Neural cell (in vitro differentiated cells): ENCODE measurements around the gene ANGPTL7. TPM values are rescaled to one million over a fixed set of nuclear protein-coding genes. Genes with fewer than 3 reads are reported as not detected.

Experiments
- H2AFZ ChIP-seq: fragments of 200-600, 300-800 bp; sonication (generic), shearing (Covaris generic); 2 replicates; pipeline ENCODE4 v1.6.0; 2014; ENCODE audit warnings: low read depth, mild to moderate bottlenecking, antibody characterized with exemption, low read length, moderate library complexity
- H3F3A ChIP-seq: fragments of 200-600 bp; shearing (Covaris generic); 2 replicates; pipeline ENCODE4 v1.6.1; 2016; ENCODE audit warnings: mild to moderate bottlenecking, moderate library complexity, mixed read lengths, antibody characterized with exemption, low read length; ENCODE audit not compliant: insufficient read depth, poor library complexity, severe bottlenecking
- H3K27ac ChIP-seq: fragments of 200-600, 300-800 bp; sonication (generic), shearing (Covaris generic); 2 replicates; pipeline ENCODE4 v1.5.1; 2014; ENCODE audit warnings: mild to moderate bottlenecking, low read length, moderate library complexity
- H3K27me3 ChIP-seq: fragments of 300-800, 200-600 bp; sonication (generic), shearing (Covaris generic); 2 replicates; pipeline ENCODE4 v1.6.0; 2014; ENCODE audit warnings: mild to moderate bottlenecking, low read depth, low read length, moderate library complexity; ENCODE audit not compliant: insufficient read depth
- H3K36me3 ChIP-seq: fragments of 300-800, 200-600 bp; sonication (generic), shearing (Covaris generic); 2 replicates; pipeline ENCODE4 v1.5.1; 2014; ENCODE audit warnings: mild to moderate bottlenecking, antibody characterized with exemption, low read length, moderate library complexity; ENCODE audit not compliant: insufficient read depth
- H3K4me2 ChIP-seq: fragments of 300-800, 200-600 bp; sonication (generic), shearing (Covaris generic); 2 replicates; pipeline ENCODE4 v1.6.0; 2014; ENCODE audit warnings: mild to moderate bottlenecking, low read length
- H3K4me3 ChIP-seq: fragments of 300-800, 200-600 bp; sonication (generic), shearing (Covaris generic); 2 replicates; pipeline ENCODE4 v1.5.1; 2014; ENCODE audit warnings: mild to moderate bottlenecking, low read length, moderate library complexity
- H3K79me2 ChIP-seq: fragments of 200-600 bp; shearing (Covaris generic); replicated peaks from 2 replicates; pipeline ENCODE4 v1.6.0; 2014; ENCODE audit warnings: mild to moderate bottlenecking, low read length, moderate library complexity; ENCODE audit not compliant: insufficient read depth
- H3K9ac ChIP-seq: fragments of 300-800, 200-600 bp; sonication (generic), shearing (Covaris generic); 2 replicates; pipeline ENCODE4 v1.6.1; 2016; ENCODE audit warnings: mild to moderate bottlenecking, low read length, mixed read lengths
- H3K9me2 ChIP-seq: fragments of 200-600 bp; shearing (Covaris generic); 2 replicates; pipeline ENCODE4 v1.6.1; 2016; ENCODE audit warnings: mild to moderate bottlenecking, low read length, mixed read lengths; ENCODE audit not compliant: insufficient read depth
- H3K9me3 ChIP-seq: fragments of 200-600, 300-800 bp; sonication (generic), shearing (Covaris generic); 2 replicates; pipeline ENCODE4 v1.6.1; 2016; ENCODE audit warnings: mild to moderate bottlenecking, mixed run types, low read length, moderate library complexity, mixed read lengths
- H4K20me1 ChIP-seq: fragments of 200-600 bp; shearing (Covaris generic); 2 replicates; pipeline ENCODE4 v1.6.1; 2016; ENCODE audit warnings: mild to moderate bottlenecking, mixed run types; ENCODE audit not compliant: insufficient read depth
- CTCF ChIP-seq: fragments of 450-650 bp; IDR thresholded peaks from 2 replicates; pipeline ENCODE4 v1.5.1; 2014; ENCODE audit warnings: antibody characterized with exemption, mild to moderate bottlenecking, moderate library complexity; ENCODE audit not compliant: poor library complexity, severe bottlenecking
- EP300 ChIP-seq: fragments of 450-650 bp; conservative IDR thresholded peaks from 2 replicates; pipeline ENCODE4 v1.6.1; 2014; ENCODE audit warnings: antibody characterized with exemption, mild to moderate bottlenecking, moderate library complexity; ENCODE audit not compliant: poor library complexity, severe bottlenecking
- EZH2 ChIP-seq: fragments of 200-600, 300-800 bp; shearing (Covaris generic), sonication (generic); IDR thresholded peaks from 2 replicates; pipeline ENCODE4 v1.6.1; 2014; ENCODE audit warnings: antibody characterized with exemption, low read length, borderline replicate concordance, mild to moderate bottlenecking; ENCODE audit not compliant: insufficient read depth, poor library complexity, severe bottlenecking
- MXI1 ChIP-seq: fragments of 450-650 bp; conservative IDR thresholded peaks from 2 replicates; pipeline ENCODE4 v1.6.1; 2014; ENCODE audit warnings: antibody characterized with exemption, mild to moderate bottlenecking; ENCODE audit not compliant: poor library complexity, severe bottlenecking
- POLR2AphosphoS5 ChIP-seq: IDR thresholded peaks from 2 replicates; pipeline ENCODE4 v1.6.1; 2012
- RAD21 ChIP-seq: fragments of 450-650 bp; conservative IDR thresholded peaks from 2 replicates; pipeline ENCODE4 v1.6.1; 2014; ENCODE audit warnings: antibody characterized with exemption, mild to moderate bottlenecking, moderate library complexity
- SMC3 ChIP-seq: fragments of 450-650 bp; conservative IDR thresholded peaks from 2 replicates; pipeline ENCODE4 v1.6.1; 2014; ENCODE audit warnings: antibody characterized with exemption, mild to moderate bottlenecking, moderate library complexity; ENCODE audit not compliant: poor library complexity
- TAF1 ChIP-seq: IDR thresholded peaks from 2 replicates; pipeline ENCODE4 v1.6.1; 2012; ENCODE audit warnings: low read depth
- polyA plus RNA-seq: library from polyadenylated mRNA; depleted of rRNA; stranded (reverse); fragments of >200 nt; gene quantifications from 2 replicates; pipeline ENCODE4 v1.2.3, GENCODE V29; 2014
- TF ChIP-seq, protein P1 (sequence below): IDR thresholded peaks from 2 replicates; pipeline ENCODE4 v1.6.1; 2012; ENCODE audit warnings: borderline replicate concordance

Gene ANGPTL7
- polyA plus RNA-seq, 1 donor from 2014 or later = not detected

GRCh38 chr1:11227106-11228077 lies 38.2 kb downstream of the ANGPTL7 start:
- Histone ChIP-seq H3K9me3 (no peaks in the 10 kb centered on the region), H4K20me1 (no peaks in the 10 kb centered on the region), H3K27me3 (no peaks in the 10 kb centered on the region), H3K9ac (no peak overlapping the region), H2AFZ (no peak overlapping the region), H3K27ac (no peak overlapping the region), H3K79me2 (no peaks in the 10 kb centered on the region), H3K4me3 (no peak overlapping the region), H3K36me3 (no peaks in the 10 kb centered on the region), H3K9me2 (no peaks in the 10 kb centered on the region), H3K4me2 (no peak overlapping the region), H3F3A (no peaks in the 10 kb centered on the region)
- no peak for TF ChIP-seq POLR2AphosphoS5
- no peak for TF ChIP-seq CTCF
- no peak for TF ChIP-seq TAF1
- TF ChIP-seq, protein P1, sequence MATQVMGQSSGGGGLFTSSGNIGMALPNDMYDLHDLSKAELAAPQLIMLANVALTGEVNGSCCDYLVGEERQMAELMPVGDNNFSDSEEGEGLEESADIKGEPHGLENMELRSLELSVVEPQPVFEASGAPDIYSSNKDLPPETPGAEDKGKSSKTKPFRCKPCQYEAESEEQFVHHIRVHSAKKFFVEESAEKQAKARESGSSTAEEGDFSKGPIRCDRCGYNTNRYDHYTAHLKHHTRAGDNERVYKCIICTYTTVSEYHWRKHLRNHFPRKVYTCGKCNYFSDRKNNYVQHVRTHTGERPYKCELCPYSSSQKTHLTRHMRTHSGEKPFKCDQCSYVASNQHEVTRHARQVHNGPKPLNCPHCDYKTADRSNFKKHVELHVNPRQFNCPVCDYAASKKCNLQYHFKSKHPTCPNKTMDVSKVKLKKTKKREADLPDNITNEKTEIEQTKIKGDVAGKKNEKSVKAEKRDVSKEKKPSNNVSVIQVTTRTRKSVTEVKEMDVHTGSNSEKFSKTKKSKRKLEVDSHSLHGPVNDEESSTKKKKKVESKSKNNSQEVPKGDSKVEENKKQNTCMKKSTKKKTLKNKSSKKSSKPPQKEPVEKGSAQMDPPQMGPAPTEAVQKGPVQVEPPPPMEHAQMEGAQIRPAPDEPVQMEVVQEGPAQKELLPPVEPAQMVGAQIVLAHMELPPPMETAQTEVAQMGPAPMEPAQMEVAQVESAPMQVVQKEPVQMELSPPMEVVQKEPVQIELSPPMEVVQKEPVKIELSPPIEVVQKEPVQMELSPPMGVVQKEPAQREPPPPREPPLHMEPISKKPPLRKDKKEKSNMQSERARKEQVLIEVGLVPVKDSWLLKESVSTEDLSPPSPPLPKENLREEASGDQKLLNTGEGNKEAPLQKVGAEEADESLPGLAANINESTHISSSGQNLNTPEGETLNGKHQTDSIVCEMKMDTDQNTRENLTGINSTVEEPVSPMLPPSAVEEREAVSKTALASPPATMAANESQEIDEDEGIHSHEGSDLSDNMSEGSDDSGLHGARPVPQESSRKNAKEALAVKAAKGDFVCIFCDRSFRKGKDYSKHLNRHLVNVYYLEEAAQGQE = no peak
- TF ChIP-seq RAD21 = no peak
- TF ChIP-seq EP300 = no peak
- no peak for TF ChIP-seq EZH2
- no peak for TF ChIP-seq MXI1
- no peak for TF ChIP-seq SMC3

DNA sequence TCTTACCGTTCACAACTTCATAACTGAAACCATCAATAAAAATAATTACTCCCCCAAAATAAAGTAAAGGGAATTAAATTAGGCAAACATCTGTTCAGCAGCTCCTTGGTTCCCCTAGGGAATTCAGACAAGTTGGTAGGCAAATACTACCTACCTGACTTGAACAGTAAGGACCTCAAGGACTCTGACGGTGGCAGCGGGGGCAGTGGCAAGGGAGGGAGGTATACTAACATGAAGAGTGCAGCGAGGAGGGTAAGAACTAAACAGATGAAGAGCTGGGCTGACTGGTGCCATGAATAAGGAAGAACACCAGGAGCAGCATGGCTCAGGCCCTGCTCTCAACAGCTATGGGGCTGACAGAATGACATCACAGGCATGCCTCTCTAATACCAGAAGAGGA lies 40.0 kb downstream of the ANGPTL7 start:
- no peak overlapping the region for H3K4me2 ChIP-seq
- no peaks in the 10 kb centered on the region for H3K79me2 ChIP-seq
- no peaks in the 10 kb centered on the region for H4K20me1 ChIP-seq
- H3K27me3 ChIP-seq = no peaks in the 10 kb centered on the region
- peaks cover 7% of the 10 kb centered on the region for H3K36me3 ChIP-seq
- H3K4me3 ChIP-seq = no peak overlapping the region
- no peaks in the 10 kb centered on the region for H3F3A ChIP-seq
- no peak overlapping the region for H3K27ac ChIP-seq
- H3K9ac ChIP-seq = no peak overlapping the region
- no peak overlapping the region for H2AFZ ChIP-seq
- H3K9me3 ChIP-seq = no peaks in the 10 kb centered on the region
- TF ChIP-seq EZH2 (no peak), MXI1 (no peak), SMC3 (no peak), POLR2AphosphoS5 (no peak), EP300 (no peak), RAD21 (no peak), TAF1 (no peak)
- H3K9me2 ChIP-seq = no peaks in the 10 kb centered on the region
